HepG2 (cell line): ENCODE data around the gene NAV2. TPM values are rescaled to one million over a fixed set of nuclear protein-coding genes. Genes with fewer than 3 reads are reported as not detected.

Experiments used
- FLYWCH1 ChIP-seq: sonication (generic); formaldehyde crosslinking; IDR thresholded peaks from 2 replicates; pipeline ENCODE4 v1.8.1; 2023; ENCODE audit warnings: mild to moderate bottlenecking, missing genetic modification reagents
- KAT2B ChIP-seq: fragments of 150-350 bp; IDR thresholded peaks from 2 replicates; pipeline ENCODE4 v1.6.1; 2014; ENCODE audit warnings: low read depth, low read length, borderline replicate concordance
- MTA1 ChIP-seq: sonication (generic); formaldehyde crosslinking; IDR thresholded peaks from 2 replicates; pipeline ENCODE4 v1.4.0; 2020; ENCODE audit warnings: missing genetic modification reagents, mild to moderate bottlenecking, borderline replicate concordance
- NFRKB ChIP-seq: fragments of 450-650 bp; IDR thresholded peaks from 2 replicates; pipeline ENCODE4 v1.6.1; 2017
- ONECUT2 ChIP-seq: sonication (generic); formaldehyde crosslinking; IDR thresholded peaks from 2 replicates; pipeline ENCODE4 v1.4.0; 2020; ENCODE audit warnings: missing genetic modification reagents
- RARG ChIP-seq: sonication (generic); formaldehyde crosslinking; IDR thresholded peaks from 2 replicates; pipeline ENCODE4 v1.4.0; 2020; ENCODE audit warnings: low read depth, mild to moderate bottlenecking, missing genetic modification reagents
- ZFP62 ChIP-seq: sonication (generic); formaldehyde crosslinking; IDR thresholded peaks from 2 replicates; pipeline ENCODE4 v1.4.0; 2020; ENCODE audit warnings: missing genetic modification reagents
- ZNF121 ChIP-seq: sonication (generic); formaldehyde crosslinking; IDR thresholded peaks from 2 replicates; pipeline ENCODE4 v1.5.0; 2020; ENCODE audit warnings: mild to moderate bottlenecking, missing genetic modification reagents
- ZNF546 ChIP-seq: sonication (generic); formaldehyde crosslinking; conservative IDR thresholded peaks from 2 replicates; pipeline ENCODE4 v1.8.1; 2023; ENCODE audit warnings: mild to moderate bottlenecking, missing genetic modification reagents
- polyA plus RNA-seq, 8 experiments: library from polyadenylated mRNA; depleted of rRNA in 3 of 8; stranded (reverse) in 7 of 8; unstranded in 1 of 8; fragments of >200 nt; fragmentation: Illumina TruSeq in 4 of 8; extraction: Trizol in 4 of 8; gene quantifications; 2 replicates each; pipeline versions ENCODE4 v1.2.1 to v1.2.3, GENCODE V29; 2011 to 2016; ENCODE audit warnings: low read depth in 4 of 8, missing spikeins in 1 of 8, mixed read lengths in 1 of 8; ENCODE audit not compliant: insufficient read depth in 1 of 8
- total RNA-seq, 5 experiments: library from RNA; depleted of rRNA; stranded (reverse); fragments of >200 nt; fragmentation: Illumina TruSeq; extraction: Trizol; gene quantifications; 2 replicates each; pipeline ENCODE4 v1.2.3, GENCODE V29; 2016; ENCODE audit warnings: low read depth in 1 of 5
- TF ChIP-seq, protein P1 (sequence below): IDR thresholded peaks from 2 replicates; pipeline ENCODE4 v1.6.1; 2016; ENCODE audit warnings: mild to moderate bottlenecking
- TF ChIP-seq, protein P2 (sequence below): sonication (generic); formaldehyde crosslinking; IDR thresholded peaks from 2 replicates; pipeline ENCODE4 v1.4.0; 2020; ENCODE audit warnings: missing genetic modification reagents, borderline replicate concordance
- TF ChIP-seq, protein P3 (sequence below), 2 experiments: sonication (generic) in 1 of 2; formaldehyde crosslinking in 1 of 2; IDR thresholded peaks; 2 replicates each; pipeline versions ENCODE4 v1.4.0 to v1.6.1; 2018 to 2020; ENCODE audit warnings: missing genetic modification reagents in 2 of 2, borderline replicate concordance in 1 of 2, low read depth in 1 of 2, mild to moderate bottlenecking in 1 of 2, missing biosample characterization in 1 of 2
- TF ChIP-seq, protein P4 (sequence below): fragments of 450-650 bp; IDR thresholded peaks from 2 replicates; pipeline ENCODE4 v1.6.1; 2016
- TF ChIP-seq, protein P5 (sequence below): sonication (generic); formaldehyde crosslinking; IDR thresholded peaks from 2 replicates; pipeline ENCODE4 v1.4.0; 2020; ENCODE audit warnings: mild to moderate bottlenecking, missing genetic modification reagents
- TF ChIP-seq, protein P6 (sequence below): sonication (generic); formaldehyde crosslinking; IDR thresholded peaks from 2 replicates; pipeline ENCODE4 v1.4.0; 2020; ENCODE audit warnings: missing genetic modification reagents, borderline replicate concordance

NAV2 gene
- total and polyA plus RNA-seq, 2 of the 13 experiments (the other 11 are each of a cell fraction or from before 2014, with no cell fraction given): 9.3 to 34.6 TPM

DNA sequence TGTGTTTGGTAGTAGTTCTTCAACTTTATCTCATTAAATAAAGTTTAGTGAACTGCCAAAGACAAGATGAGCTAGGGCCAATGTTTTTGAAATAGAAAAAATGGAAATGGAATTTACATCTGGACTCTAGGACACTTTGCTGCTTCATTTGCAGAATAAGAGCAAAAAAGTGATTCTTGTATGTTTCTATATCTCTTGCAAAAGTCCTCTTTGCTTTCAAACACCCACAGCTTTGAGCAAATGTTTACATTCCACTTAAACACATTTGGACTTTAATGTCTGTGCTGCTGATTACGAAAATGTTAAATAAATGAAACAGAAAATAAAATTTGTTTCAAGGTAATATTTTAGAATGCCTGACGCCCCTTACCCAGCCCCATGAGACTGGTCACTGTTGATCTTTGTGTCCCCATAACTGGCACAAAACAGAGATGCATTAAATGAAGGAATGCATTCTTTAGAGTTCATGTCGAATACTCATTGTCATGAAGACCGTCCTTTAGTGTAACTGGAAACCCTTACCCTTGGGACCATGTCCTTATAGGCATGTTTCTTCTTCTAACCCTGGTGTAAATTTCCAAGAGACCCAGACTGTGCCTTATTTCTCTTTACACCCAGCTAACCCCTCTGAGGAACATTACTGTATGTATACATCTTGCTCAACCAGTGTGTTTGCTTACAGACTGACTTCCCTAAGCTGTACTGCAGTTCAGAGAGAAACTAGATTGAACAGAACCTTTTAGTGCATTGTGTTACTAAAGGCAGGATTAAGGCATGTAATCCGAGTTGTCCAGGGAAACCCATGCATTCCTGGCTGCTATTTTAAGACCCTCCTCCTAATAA lies 199.7 kb downstream of the NAV2 start (continued):
- no peak for TF ChIP-seq ZNF546
- TF ChIP-seq ONECUT2 (CRISPR knock-in tag): 0 out of 2 replicates have a peak, but pooled peaks have one; percentile 36
- no peak for TF ChIP-seq NFRKB
- no peak for TF ChIP-seq ZNF121
- TF ChIP-seq RARG: no peak
- no peak; the same call in 1 of the 2 replicates for TF ChIP-seq MTA1
- TF ChIP-seq, protein P1, sequence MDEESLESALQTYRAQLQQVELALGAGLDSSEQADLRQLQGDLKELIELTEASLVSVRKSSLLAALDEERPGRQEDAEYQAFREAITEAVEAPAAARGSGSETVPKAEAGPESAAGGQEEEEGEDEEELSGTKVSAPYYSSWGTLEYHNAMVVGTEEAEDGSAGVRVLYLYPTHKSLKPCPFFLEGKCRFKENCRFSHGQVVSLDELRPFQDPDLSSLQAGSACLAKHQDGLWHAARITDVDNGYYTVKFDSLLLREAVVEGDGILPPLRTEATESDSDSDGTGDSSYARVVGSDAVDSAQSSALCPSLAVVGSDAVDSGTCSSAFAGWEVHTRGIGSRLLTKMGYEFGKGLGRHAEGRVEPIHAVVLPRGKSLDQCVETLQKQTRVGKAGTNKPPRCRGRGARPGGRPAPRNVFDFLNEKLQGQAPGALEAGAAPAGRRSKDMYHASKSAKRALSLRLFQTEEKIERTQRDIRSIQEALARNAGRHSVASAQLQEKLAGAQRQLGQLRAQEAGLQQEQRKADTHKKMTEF (CRISPR knock-in tag): no peak; the same call in 1 of the 2 replicates
- TF ChIP-seq, protein P2, sequence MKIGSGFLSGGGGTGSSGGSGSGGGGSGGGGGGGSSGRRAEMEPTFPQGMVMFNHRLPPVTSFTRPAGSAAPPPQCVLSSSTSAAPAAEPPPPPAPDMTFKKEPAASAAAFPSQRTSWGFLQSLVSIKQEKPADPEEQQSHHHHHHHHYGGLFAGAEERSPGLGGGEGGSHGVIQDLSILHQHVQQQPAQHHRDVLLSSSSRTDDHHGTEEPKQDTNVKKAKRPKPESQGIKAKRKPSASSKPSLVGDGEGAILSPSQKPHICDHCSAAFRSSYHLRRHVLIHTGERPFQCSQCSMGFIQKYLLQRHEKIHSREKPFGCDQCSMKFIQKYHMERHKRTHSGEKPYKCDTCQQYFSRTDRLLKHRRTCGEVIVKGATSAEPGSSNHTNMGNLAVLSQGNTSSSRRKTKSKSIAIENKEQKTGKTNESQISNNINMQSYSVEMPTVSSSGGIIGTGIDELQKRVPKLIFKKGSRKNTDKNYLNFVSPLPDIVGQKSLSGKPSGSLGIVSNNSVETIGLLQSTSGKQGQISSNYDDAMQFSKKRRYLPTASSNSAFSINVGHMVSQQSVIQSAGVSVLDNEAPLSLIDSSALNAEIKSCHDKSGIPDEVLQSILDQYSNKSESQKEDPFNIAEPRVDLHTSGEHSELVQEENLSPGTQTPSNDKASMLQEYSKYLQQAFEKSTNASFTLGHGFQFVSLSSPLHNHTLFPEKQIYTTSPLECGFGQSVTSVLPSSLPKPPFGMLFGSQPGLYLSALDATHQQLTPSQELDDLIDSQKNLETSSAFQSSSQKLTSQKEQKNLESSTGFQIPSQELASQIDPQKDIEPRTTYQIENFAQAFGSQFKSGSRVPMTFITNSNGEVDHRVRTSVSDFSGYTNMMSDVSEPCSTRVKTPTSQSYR (CRISPR knock-in tag): no peak
- TF ChIP-seq ZFP62 (CRISPR knock-in tag): no peak
- TF ChIP-seq, protein P3, sequence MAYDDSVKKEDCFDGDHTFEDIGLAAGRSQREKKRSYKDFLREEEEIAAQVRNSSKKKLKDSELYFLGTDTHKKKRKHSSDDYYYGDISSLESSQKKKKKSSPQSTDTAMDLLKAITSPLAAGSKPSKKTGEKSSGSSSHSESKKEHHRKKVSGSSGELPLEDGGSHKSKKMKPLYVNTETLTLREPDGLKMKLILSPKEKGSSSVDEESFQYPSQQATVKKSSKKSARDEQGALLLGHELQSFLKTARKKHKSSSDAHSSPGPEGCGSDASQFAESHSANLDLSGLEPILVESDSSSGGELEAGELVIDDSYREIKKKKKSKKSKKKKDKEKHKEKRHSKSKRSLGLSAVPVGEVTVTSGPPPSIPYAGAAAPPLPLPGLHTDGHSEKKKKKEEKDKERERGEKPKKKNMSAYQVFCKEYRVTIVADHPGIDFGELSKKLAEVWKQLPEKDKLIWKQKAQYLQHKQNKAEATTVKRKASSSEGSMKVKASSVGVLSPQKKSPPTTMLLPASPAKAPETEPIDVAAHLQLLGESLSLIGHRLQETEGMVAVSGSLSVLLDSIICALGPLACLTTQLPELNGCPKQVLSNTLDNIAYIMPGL (CRISPR knock-in tag; IDR thresholded peaks at IDR 0.05; ENCODE audit: borderline replicate concordance in 1 of 2, low read depth in 1 of 2): no peak
- no peak for TF ChIP-seq KAT2B
- TF ChIP-seq, protein P4, sequence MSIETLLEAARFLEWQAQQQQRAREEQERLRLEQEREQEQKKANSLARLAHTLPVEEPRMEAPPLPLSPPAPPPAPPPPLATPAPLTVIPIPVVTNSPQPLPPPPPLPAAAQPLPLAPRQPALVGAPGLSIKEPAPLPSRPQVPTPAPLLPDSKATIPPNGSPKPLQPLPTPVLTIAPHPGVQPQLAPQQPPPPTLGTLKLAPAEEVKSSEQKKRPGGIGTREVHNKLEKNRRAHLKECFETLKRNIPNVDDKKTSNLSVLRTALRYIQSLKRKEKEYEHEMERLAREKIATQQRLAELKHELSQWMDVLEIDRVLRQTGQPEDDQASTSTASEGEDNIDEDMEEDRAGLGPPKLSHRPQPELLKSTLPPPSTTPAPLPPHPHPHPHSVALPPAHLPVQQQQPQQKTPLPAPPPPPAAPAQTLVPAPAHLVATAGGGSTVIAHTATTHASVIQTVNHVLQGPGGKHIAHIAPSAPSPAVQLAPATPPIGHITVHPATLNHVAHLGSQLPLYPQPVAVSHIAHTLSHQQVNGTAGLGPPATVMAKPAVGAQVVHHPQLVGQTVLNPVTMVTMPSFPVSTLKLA: no peak
- TF ChIP-seq, protein P5, sequence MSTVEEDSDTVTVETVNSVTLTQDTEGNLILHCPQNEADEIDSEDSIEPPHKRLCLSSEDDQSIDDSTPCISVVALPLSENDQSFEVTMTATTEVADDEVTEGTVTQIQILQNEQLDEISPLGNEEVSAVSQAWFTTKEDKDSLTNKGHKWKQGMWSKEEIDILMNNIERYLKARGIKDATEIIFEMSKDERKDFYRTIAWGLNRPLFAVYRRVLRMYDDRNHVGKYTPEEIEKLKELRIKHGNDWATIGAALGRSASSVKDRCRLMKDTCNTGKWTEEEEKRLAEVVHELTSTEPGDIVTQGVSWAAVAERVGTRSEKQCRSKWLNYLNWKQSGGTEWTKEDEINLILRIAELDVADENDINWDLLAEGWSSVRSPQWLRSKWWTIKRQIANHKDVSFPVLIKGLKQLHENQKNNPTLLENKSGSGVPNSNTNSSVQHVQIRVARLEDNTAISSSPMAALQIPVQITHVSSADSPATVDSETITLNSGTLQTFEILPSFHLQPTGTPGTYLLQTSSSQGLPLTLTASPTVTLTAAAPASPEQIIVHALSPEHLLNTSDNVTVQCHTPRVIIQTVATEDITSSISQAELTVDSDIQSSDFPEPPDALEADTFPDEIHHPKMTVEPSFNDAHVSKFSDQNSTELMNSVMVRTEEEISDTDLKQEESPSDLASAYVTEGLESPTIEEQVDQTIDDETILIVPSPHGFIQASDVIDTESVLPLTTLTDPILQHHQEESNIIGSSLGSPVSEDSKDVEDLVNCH: no peak
- no peak for TF ChIP-seq FLYWCH1 (CRISPR knock-in tag)
- TF ChIP-seq, protein P6, sequence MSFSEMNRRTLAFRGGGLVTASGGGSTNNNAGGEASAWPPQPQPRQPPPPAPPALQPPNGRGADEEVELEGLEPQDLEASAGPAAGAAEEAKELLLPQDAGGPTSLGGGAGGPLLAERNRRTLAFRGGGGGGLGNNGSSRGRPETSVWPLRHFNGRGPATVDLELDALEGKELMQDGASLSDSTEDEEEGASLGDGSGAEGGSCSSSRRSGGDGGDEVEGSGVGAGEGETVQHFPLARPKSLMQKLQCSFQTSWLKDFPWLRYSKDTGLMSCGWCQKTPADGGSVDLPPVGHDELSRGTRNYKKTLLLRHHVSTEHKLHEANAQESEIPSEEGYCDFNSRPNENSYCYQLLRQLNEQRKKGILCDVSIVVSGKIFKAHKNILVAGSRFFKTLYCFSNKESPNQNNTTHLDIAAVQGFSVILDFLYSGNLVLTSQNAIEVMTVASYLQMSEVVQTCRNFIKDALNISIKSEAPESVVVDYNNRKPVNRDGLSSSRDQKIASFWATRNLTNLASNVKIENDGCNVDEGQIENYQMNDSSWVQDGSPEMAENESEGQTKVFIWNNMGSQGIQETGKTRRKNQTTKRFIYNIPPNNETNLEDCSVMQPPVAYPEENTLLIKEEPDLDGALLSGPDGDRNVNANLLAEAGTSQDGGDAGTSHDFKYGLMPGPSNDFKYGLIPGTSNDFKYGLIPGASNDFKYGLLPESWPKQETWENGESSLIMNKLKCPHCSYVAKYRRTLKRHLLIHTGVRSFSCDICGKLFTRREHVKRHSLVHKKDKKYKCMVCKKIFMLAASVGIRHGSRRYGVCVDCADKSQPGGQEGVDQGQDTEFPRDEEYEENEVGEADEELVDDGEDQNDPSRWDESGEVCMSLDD (CRISPR knock-in tag): no peak
